Adrenal gland (tissue), 12 donors: ENCODE results near the gene SASH1. TPM values are rescaled to one million over a fixed set of nuclear protein-coding genes. Genes with fewer than 3 reads are reported as not detected.
A peak's percentile ranks its signal among the peaks of the same experiment; 100 is the strongest.

Source experiments
- DNase-seq, 7 donors: peaks; one replicate each; pipeline ENCODE4 v3.0.0-alpha.2; 2019 to 2020
- H3K27ac ChIP-seq, 5 donors: fragments of 200-600 bp; sonication (generic) in 4 of 5; 1 replicate in 3 of 5; 2 replicates in 2 of 5; pipeline versions ENCODE4 v1.5.1 to v1.8.0; 2016 to 2020; ENCODE audit warnings: mild to moderate bottlenecking in 1 of 5
- H3K27me3 ChIP-seq: fragments of 200-600 bp; 2 replicates; pipeline ENCODE4 v1.8.0; 2021
- H3K36me3 ChIP-seq, 2 donors: fragments of 200-600 bp; replicated peaks in 1 of 2; 1 replicate in 1 of 2; 2 replicates in 1 of 2; pipeline versions ENCODE4 v1.5.1 to v1.8.0; 2018 to 2022
- H3K4me1 ChIP-seq, 2 donors: fragments of 200-600 bp; replicated peaks in 1 of 2; 1 replicate in 1 of 2; 2 replicates in 1 of 2; pipeline versions ENCODE4 v1.5.1 to v1.8.0; 2018 to 2021
- H3K4me3 ChIP-seq, 4 donors: fragments of 200-600 bp; sonication (generic) in 3 of 4; one replicate each; pipeline ENCODE4 v1.5.1; 2016 to 2018
- H3K9me3 ChIP-seq, 3 donors: fragments of 200-600 bp; sonication (generic) in 1 of 3; replicated peaks in 1 of 3; 1 replicate in 2 of 3; 2 replicates in 1 of 3; pipeline versions ENCODE4 v1.5.1 to v1.8.0; 2016 to 2021
- CTCF ChIP-seq, 6 experiments: fragments of 450-650 bp in 4 of 6; fragments of 200-600 bp in 2 of 6; sonication (generic) in 1 of 6; IDR thresholded peaks; 1 replicate in 5 of 6; 2 replicates in 1 of 6; pipeline versions ENCODE4 v1.5.1 to v1.8.0; 2016 to 2021; ENCODE audit warnings: antibody characterized with exemption in 6 of 6, mild to moderate bottlenecking in 2 of 6, moderate library complexity in 1 of 6
- POLR2A ChIP-seq, 2 donors: fragments of 450-650 bp; IDR thresholded peaks; one replicate each; pipeline ENCODE4 v1.6.1; 2017; ENCODE audit warnings: antibody characterized with exemption in 2 of 2, mild to moderate bottlenecking in 2 of 2, moderate library complexity in 1 of 2
- WGBS, 4 donors: extraction: QIAGEN DNeasy Blood & Tissue Kit in 2 of 4; methylation state at CpG; one replicate each; pipeline versions ENCODE4 v1.1.5 to v1.1.7; 2013 to 2017; 5-methylcytosine and 5-hydroxymethylcytosine counted together
- intact Hi-C, 2 donors: fragments of 100-400 bp; cut with DNase I; formaldehyde crosslinking; loops; one replicate each; pipeline versions ENCODE4 v1.14.1 to v1.15.0; 2022 to 2023
- polyA plus RNA-seq, 3 donors: library from polyadenylated mRNA; stranded (reverse); fragments of 200-250 nt in 2 of 3; fragments of 350-450 nt in 1 of 3; fragmentation: Illumina TruSeq in 1 of 3; extraction: RNeasy Lipid Tissue Mini Kit (QIAGEN cat#74804) in 1 of 3; gene quantifications; one replicate each; pipeline ENCODE4 v1.2.3, GENCODE V29; 2013 to 2014
- total RNA-seq, 9 donors: library from RNA; depleted of rRNA in 4 of 9; stranded (reverse); fragments of >200 nt in 4 of 9; fragments of 120-200 nt in 1 of 9; fragmentation: NEBNext Ultra II Directional in 1 of 9; extraction: Animal tissue kit (Norgen Biotek cat#: 25700) in 1 of 9; gene quantifications; one replicate each; pipeline versions ENCODE4 v1.1.0 to v1.2.4, GENCODE V29; 2013 to 2023
- donor health status: healthy with polysubstance abuse.
- donor health status: Bipolar disorder and iron deficiency.
- donor health status: DM: yes; HTN: yes; CAD: no.
- donor health status: DM: no; HTN: no; CAD: no.
- donor health status: DM: no; HTN: no; CAD: no.
- donor health status: DM: yes; HTN: yes; CAD: no.

The SASH1 gene
- total and polyA plus RNA-seq, 12 donors, result 5.5 to 30.7 (median 16.7) TPM

GRCh38 chr6:148532698-148533097, 190.1 kb downstream of the SASH1 start:
- no peak overlapping the region for H3K27ac ChIP-seq
- peaks cover 0 to 36% of the 10 kb centered on the region in 2 donors for H3K36me3 ChIP-seq
- intact Hi-C loops, result no loop called here
- no peak for TF ChIP-seq CTCF (IDR thresholded peaks at IDR 0.05)
- no peak for TF ChIP-seq POLR2A (IDR thresholded peaks at IDR 0.05)
- peaks cover 0 to 8% of the 10 kb centered on the region in 2 donors for H3K4me1 ChIP-seq
- H3K4me3 ChIP-seq, result no peak overlapping the region
- no peak for DNase-seq
- no peaks in the 10 kb centered on the region for H3K9me3 ChIP-seq
- WGBS, 4 donors, result 93 to 99% (median 96%) methylated on average over 11 to 13 of the region's 13 CpGs
- no peaks in the 10 kb centered on the region for H3K27me3 ChIP-seq

- H3K27ac ChIP-seq, result no peak overlapping the region
- WGBS, 4 donors, result 90 to 93% (median 92%) methylated on average over 19 to 24 of the region's 24 CpGs
- H3K36me3 ChIP-seq, result peaks cover 0 to 36% of the 10 kb centered on the region in 2 donors
- no peaks in the 10 kb centered on the region for H3K9me3 ChIP-seq
- H3K4me1 ChIP-seq, result peaks cover 0 to 8% of the 10 kb centered on the region in 2 donors
- H3K27me3 ChIP-seq, result no peaks in the 10 kb centered on the region
- DNase-seq, result no peak
- intact Hi-C loops, result no loop called here
- H3K4me3 ChIP-seq, result no peak overlapping the region
- no peak for TF ChIP-seq CTCF (IDR thresholded peaks at IDR 0.05)
- no peak for TF ChIP-seq POLR2A (IDR thresholded peaks at IDR 0.05)
Observed at GRCh38 chr6:148533309-148534107, 190.9 kb downstream of the SASH1 start.

- no peaks in the 10 kb centered on the region for H3K9me3 ChIP-seq
- 83 to 100% (median 90%) methylated on average over 6 of the region's 6 CpGs for WGBS, 4 donors
- DNase-seq, result peak in 1 of 7 donors; percentile 52
- peaks cover 0 to 8% of the 10 kb centered on the region in 2 donors for H3K4me1 ChIP-seq
- H3K27me3 ChIP-seq, result no peaks in the 10 kb centered on the region
- intact Hi-C loops, result no loop called here
- TF ChIP-seq POLR2A (IDR thresholded peaks at IDR 0.05), result no peak
- TF ChIP-seq CTCF (IDR thresholded peaks at IDR 0.05), result no peak
- H3K27ac ChIP-seq, result peak overlapping the region in 1 of 5 donors; percentile 49
- H3K4me3 ChIP-seq, result no peak overlapping the region
- peaks cover 0 to 38% of the 10 kb centered on the region in 2 donors for H3K36me3 ChIP-seq
Observed at GRCh38 chr6:148534871-148535270, 192.2 kb downstream of the SASH1 start.

- no peak overlapping the region for H3K27ac ChIP-seq
- H3K36me3 ChIP-seq, result peaks cover 0 to 43% of the 10 kb centered on the region in 2 donors
- intact Hi-C loops, result no loop called here
Observed at GRCh38 chr6:148535381-148535780, 192.7 kb downstream of the SASH1 start.

More at GRCh38 chr6:148535381-148535780, 192.7 kb downstream of the SASH1 start:
- no peak for DNase-seq
- no peaks in the 10 kb centered on the region for H3K27me3 ChIP-seq
- H3K4me3 ChIP-seq, result no peak overlapping the region
- TF ChIP-seq CTCF (IDR thresholded peaks at IDR 0.05) (no peak), POLR2A (IDR thresholded peaks at IDR 0.05) (no peak)
- peaks cover 0 to 8% of the 10 kb centered on the region in 2 donors for H3K4me1 ChIP-seq
- H3K9me3 ChIP-seq, result no peaks in the 10 kb centered on the region
- 79 to 93% (median 90%) methylated on average over 7 of the region's 7 CpGs for WGBS, 4 donors
